GM23338 (cell line): ENCODE measurements around the gene RBM7. TPM values are rescaled to one million over a fixed set of nuclear protein-coding genes. Genes with fewer than 3 reads are reported as not detected.

ENCODE experiments used
- ATAC-seq: fragments of 200-7000 bp; cut with Tn5 transposase; 3 replicates; pipeline ENCODE4 v1.9.1; 2020
- DNase-seq: peaks from one replicate; pipeline ENCODE4 v3.0.0-alpha.2; 2015; ENCODE audit warnings: low spot score
- H2AFZ ChIP-seq: fragments of 200-600 bp; sonication (generic); 2 replicates; pipeline ENCODE4 v1.8.0; 2016; ENCODE audit warnings: antibody characterized with exemption, mild to moderate bottlenecking, moderate library complexity
- H3F3A ChIP-seq: fragments of 200-600 bp; sonication (generic); replicated peaks from 2 replicates; pipeline ENCODE4 v1.8.0; 2017; ENCODE audit warnings: antibody characterized with exemption, mixed run types, low read depth
- H3K27ac ChIP-seq: fragments of 200-600 bp; sonication (generic); 2 replicates; pipeline ENCODE4 v1.6.1; 2016; ENCODE audit warnings: low read depth
- H3K27me3 ChIP-seq: fragments of 200-600 bp; sonication (generic); 2 replicates; pipeline ENCODE4 v1.8.0; 2016; ENCODE audit warnings: mild to moderate bottlenecking, mixed run types, moderate library complexity; ENCODE audit not compliant: insufficient read depth
- H3K36me3 ChIP-seq: fragments of 200-600 bp; sonication (generic); 2 replicates; pipeline ENCODE4 v1.8.0; 2016; ENCODE audit warnings: mild to moderate bottlenecking; ENCODE audit not compliant: insufficient read depth
- H3K4me1 ChIP-seq: fragments of 200-600 bp; sonication (generic); 2 replicates; pipeline ENCODE4 v1.8.0; 2016; ENCODE audit warnings: mild to moderate bottlenecking, moderate library complexity; ENCODE audit not compliant: insufficient read depth
- H3K4me2 ChIP-seq: fragments of 200-600 bp; sonication (generic); 2 replicates; pipeline ENCODE4 v1.7.1; 2017; ENCODE audit warnings: mixed run types
- H3K4me3 ChIP-seq: fragments of 200-600 bp; sonication (generic); 2 replicates; pipeline ENCODE4 v1.6.1; 2016; ENCODE audit warnings: mixed run types
- H3K79me2 ChIP-seq: fragments of 200-600 bp; sonication (generic); replicated peaks from 2 replicates; pipeline ENCODE4 v1.8.0; 2017; ENCODE audit warnings: mild to moderate bottlenecking; ENCODE audit not compliant: insufficient read depth
- H3K9me2 ChIP-seq: fragments of 200-600 bp; sonication (generic); 2 replicates; pipeline ENCODE4 v1.8.0; 2017; ENCODE audit not compliant: insufficient read depth
- H4K20me1 ChIP-seq: fragments of 200-600 bp; sonication (generic); replicated peaks from 2 replicates; pipeline ENCODE4 v1.8.0; 2017; ENCODE audit warnings: mild to moderate bottlenecking; ENCODE audit not compliant: insufficient read depth
- H3K27ac Mint-ChIP-seq: 2 replicates; pipeline ENCODE4 v1.8.0; 2020; ENCODE audit warnings: inconsistent platforms, mild to moderate bottlenecking, moderate library complexity, mixed read lengths
- H3K27me3 Mint-ChIP-seq: 3 replicates; pipeline ENCODE4 v1.8.0; 2022; ENCODE audit warnings: low read depth, mild to moderate bottlenecking, moderate library complexity, mixed read lengths, inconsistent platforms; ENCODE audit not compliant: insufficient read depth, poor library complexity
- H3K36me3 Mint-ChIP-seq: 3 replicates; pipeline ENCODE4 v1.8.0; 2021; ENCODE audit warnings: low read depth, mild to moderate bottlenecking, inconsistent platforms, moderate library complexity, mixed read lengths
- H3K4me1 Mint-ChIP-seq: 3 replicates; pipeline ENCODE4 v1.8.0; 2020; ENCODE audit warnings: mild to moderate bottlenecking, inconsistent platforms, mixed read lengths
- H3K4me3 Mint-ChIP-seq: 3 replicates; pipeline ENCODE4 v1.8.0; 2021; ENCODE audit warnings: moderate library complexity, mild to moderate bottlenecking, inconsistent platforms, mixed read lengths
- H3K9me3 Mint-ChIP-seq: 3 replicates; pipeline ENCODE4 v1.8.0; 2020; ENCODE audit warnings: moderate library complexity, mild to moderate bottlenecking, inconsistent platforms, mixed read lengths
- CREB1 ChIP-seq: fragments of 250-450 bp; sonication (Bioruptor Pico); IDR thresholded peaks from 2 replicates; pipeline ENCODE4 v1.5.0; 2020; ENCODE audit warnings: low read depth, mild to moderate bottlenecking, moderate library complexity
- CTCF ChIP-seq, 2 experiments: fragments of 200-600 bp in 1 of 2; sonication (generic) in 1 of 2; conservative IDR thresholded peaks; 2 replicates each; pipeline versions ENCODE4 v1.5.1 to v1.6.1; 2016 to 2017; ENCODE audit warnings: antibody characterized with exemption in 2 of 2, low read depth in 2 of 2, mild to moderate bottlenecking in 2 of 2, moderate library complexity in 1 of 2
- ETS1 ChIP-seq: IDR thresholded peaks from 2 replicates; pipeline ENCODE4 v1.6.1; 2016; ENCODE audit warnings: antibody characterized with exemption
- EZH2 ChIP-seq: fragments of 200-600 bp; sonication (generic); IDR thresholded peaks from one replicate; pipeline ENCODE4 v1.8.0; 2017; ENCODE audit warnings: antibody characterized with exemption, mild to moderate bottlenecking, low read depth; ENCODE audit not compliant: unreplicated experiment
- EZH2phosphoT487 ChIP-seq: fragments of 200-600 bp; sonication (generic); IDR thresholded peaks from one replicate; pipeline ENCODE4 v1.8.1; 2018; ENCODE audit warnings: antibody characterized with exemption; ENCODE audit not compliant: unreplicated experiment
- JUNB ChIP-seq: IDR thresholded peaks from one replicate; pipeline ENCODE4 v1.6.1; 2016; ENCODE audit warnings: antibody characterized with exemption; ENCODE audit not compliant: unreplicated experiment
- NANOG ChIP-seq: IDR thresholded peaks from 2 replicates; pipeline ENCODE4 v1.6.1; 2016; ENCODE audit warnings: antibody characterized with exemption, borderline replicate concordance
- POLR2AphosphoS5 ChIP-seq: IDR thresholded peaks from 2 replicates; pipeline ENCODE4 v1.6.1; 2016; ENCODE audit warnings: antibody characterized with exemption, low read depth
- REST ChIP-seq: IDR thresholded peaks from one replicate; pipeline ENCODE4 v1.6.1; 2018; ENCODE audit warnings: antibody characterized with exemption; ENCODE audit not compliant: unreplicated experiment
- ZNF331 ChIP-seq: fragments of 250-450 bp; sonication (Bioruptor Pico); IDR thresholded peaks from 2 replicates; pipeline ENCODE4 v1.5.0; 2020; ENCODE audit warnings: low read depth, mild to moderate bottlenecking, moderate library complexity
- polyA plus RNA-seq: library from polyadenylated mRNA; unstranded; fragments of >200 nt; fragmentation: Nextera tagmentation; extraction: Ambion mirVana; gene quantifications from 2 replicates; pipeline ENCODE4 v1.2.1, GENCODE V29; 2016
- total RNA-seq: library from RNA; depleted of rRNA; stranded (reverse); fragments of >200 nt; shearing (Covaris generic); gene quantifications from 2 replicates; pipeline ENCODE4 v1.2.3, GENCODE V29; 2014

Gene RBM7
- total and polyA plus RNA-seq, 2 experiments from 2014 or later: 31.5 to 57.2 TPM

- H3K27ac ChIP-seq: no peak overlapping the region
- Mint-ChIP-seq H3K36me3 (peaks cover 11% of the 10 kb centered on the region; the same call in 2 of the 3 replicates), H3K4me3 (no peak overlapping the region), H3K4me1 (peaks cover 12% of the 10 kb centered on the region), H3K9me3 (no peaks in the 10 kb centered on the region), H3K27me3 (peaks cover 8% of the 10 kb centered on the region), H3K27ac (no peak overlapping the region)
- peaks cover 5% of the 10 kb centered on the region for H3K9me2 ChIP-seq
- TF ChIP-seq NANOG: no peak
- no peak for TF ChIP-seq EZH2phosphoT487
- no peak for TF ChIP-seq POLR2AphosphoS5
- no peak for TF ChIP-seq REST
- TF ChIP-seq ETS1: no peak
- peaks cover 14% of the 10 kb centered on the region; the same call in 1 of the 2 replicates for H3K4me1 ChIP-seq
- H3K79me2 ChIP-seq: no peaks in the 10 kb centered on the region
- no peaks in the 10 kb centered on the region for H3F3A ChIP-seq
- no peak overlapping the region for H3K4me3 ChIP-seq
- H3K4me2 ChIP-seq: no peak overlapping the region
- H2AFZ ChIP-seq: no peak overlapping the region
- H3K27me3 ChIP-seq: no peaks in the 10 kb centered on the region
- H4K20me1 ChIP-seq: no peaks in the 10 kb centered on the region
- DNase-seq: no peak
- H3K36me3 ChIP-seq: no peaks in the 10 kb centered on the region
- ATAC-seq: no peak
These were observed 16.0 kb downstream of the RBM7 start for GRCh38 chr11:114416441-114416961.

- Mint-ChIP-seq H3K27me3 (no peaks in the 10 kb centered on the region), H3K4me1 (peaks cover 11% of the 10 kb centered on the region), H3K27ac (no peak overlapping the region), H3K9me3 (no peaks in the 10 kb centered on the region), H3K36me3 (no peaks in the 10 kb centered on the region), H3K4me3 (no peak overlapping the region)
- H3K4me2 ChIP-seq: no peak overlapping the region
- H3K9me2 ChIP-seq: no peaks in the 10 kb centered on the region
- no peaks in the 10 kb centered on the region for H3K36me3 ChIP-seq
- H3K79me2 ChIP-seq: no peaks in the 10 kb centered on the region
- ATAC-seq: peak; percentile 77
- no peaks in the 10 kb centered on the region for H4K20me1 ChIP-seq
- H3K27ac ChIP-seq: no peak overlapping the region
- H2AFZ ChIP-seq: peak overlapping the region; percentile 65; the same call in 1 of the 2 replicates
- H3K4me1 ChIP-seq: 0 out of 2 replicates have a peak, but pooled peaks cover 2% of the 10 kb centered on the region
- no peak overlapping the region for H3K4me3 ChIP-seq
- DNase-seq: no peak
- no peak for TF ChIP-seq EZH2
- TF ChIP-seq CTCF (conservative IDR thresholded peaks at IDR 0.05; ENCODE audit: low read depth in 2 of 2): no peak
- TF ChIP-seq POLR2AphosphoS5: no peak
- no peak for TF ChIP-seq EZH2phosphoT487
- no peak for TF ChIP-seq REST
- TF ChIP-seq JUNB: no peak
- TF ChIP-seq ZNF331: no peak
- TF ChIP-seq NANOG: no peak
- TF ChIP-seq CREB1: no peak
- H3K27me3 ChIP-seq: no peaks in the 10 kb centered on the region
- no peaks in the 10 kb centered on the region for H3F3A ChIP-seq
These were observed 25.8 kb downstream of the RBM7 start for GRCh38 chr11:114426280-114426679.
